GM19240 (cell line): ENCODE measurements around the gene SCGB1D1.
"Not testable (repeated sequence)": the region's sequence is repeated elsewhere in the genome, so short reads cannot be mapped to it uniquely, and the experiment has no call there.

Experiments
- DNase-seq: peaks from one replicate; pipeline ENCODE4 v3.0.0; 2011; ENCODE audit warnings: low spot score; ENCODE audit not compliant: insufficient read length

Gene SCGB1D1

GRCh38 chr11:62166371-62166770 is 23.6 kb upstream of the SCGB1D1 start:
- DNase-seq: no peak

GRCh38 chr11:62169448-62169847 is 20.6 kb upstream of the SCGB1D1 start:
- no peak for DNase-seq

- no peak for DNase-seq
These were observed 20.1 kb upstream of the SCGB1D1 start for GRCh38 chr11:62169935-62170334.

GRCh38 chr11:62171261-62171723 is 18.7 kb upstream of the SCGB1D1 start:
- no peak for DNase-seq

- no peak for DNase-seq
These were observed 17.7 kb upstream of the SCGB1D1 start for GRCh38 chr11:62172294-62172693.

GRCh38 chr11:62176766-62177165 is 13.2 kb upstream of the SCGB1D1 start:
- no peak for DNase-seq

GRCh38 chr11:62179995-62180394 is 10.0 kb upstream of the SCGB1D1 start:
- no peak for DNase-seq

- DNase-seq: no peak
These were observed 8.9 kb upstream of the SCGB1D1 start for GRCh38 chr11:62181097-62181496.

- DNase-seq: no peak
These were observed 7.7 kb upstream of the SCGB1D1 start for GRCh38 chr11:62182147-62182891.

GRCh38 chr11:62186195-62186594 is 3.8 kb upstream of the SCGB1D1 start:
- no peak for DNase-seq

- DNase-seq: no peak
These were observed 3.9 kb downstream of the SCGB1D1 start for GRCh38 chr11:62193952-62194351.

- not testable (repeated sequence) for DNase-seq
These were observed 5.0 kb downstream of the SCGB1D1 start for GRCh38 chr11:62195010-62195409.

- DNase-seq: no peak
These were observed 5.9 kb downstream of the SCGB1D1 start for GRCh38 chr11:62195945-62196344.

- not testable (repeated sequence) for DNase-seq
These were observed 7.4 kb downstream of the SCGB1D1 start for GRCh38 chr11:62197400-62197799.

GRCh38 chr11:62201376-62201775 is 11.4 kb downstream of the SCGB1D1 start:
- DNase-seq: no peak

- no peak for DNase-seq
These were observed 12.9 kb downstream of the SCGB1D1 start for GRCh38 chr11:62202910-62203309.

- no peak for DNase-seq
These were observed 14.4 kb downstream of the SCGB1D1 start for GRCh38 chr11:62204430-62204829.

- DNase-seq: no peak
These were observed 15.4 kb downstream of the SCGB1D1 start for GRCh38 chr11:62205441-62205840.

GRCh38 chr11:62206276-62207066 is 16.5 kb downstream of the SCGB1D1 start:
- DNase-seq: not testable (repeated sequence)

GRCh38 chr11:62208785-62209144 is 18.7 kb downstream of the SCGB1D1 start:
- DNase-seq: no peak

- DNase-seq: no peak
These were observed 27.3 kb downstream of the SCGB1D1 start for GRCh38 chr11:62217191-62217748.

- no peak for DNase-seq
These were observed 31.5 kb downstream of the SCGB1D1 start for GRCh38 chr11:62221498-62221897.
